ENCODE results near the gene YJEFN3. TPM values are rescaled to one million over a fixed set of nuclear protein-coding genes. Genes with fewer than 3 reads are reported as not detected.

YJEFN3 gene
- total RNA-seq, 1 experiment from 2014 or later = 16.6 TPM

- Histone ChIP-seq H4K20me1 (ENCODE audit: control insufficient read depth, insufficient read depth, insufficient read length) (no peaks in the 10 kb centered on the region), H3T11ph (ENCODE audit: low read length) (no peak overlapping the region), H2BK120ac (ENCODE audit: low read depth, low read length, poor library complexity, severe bottlenecking) (no peak overlapping the region), H2BK20ac (ENCODE audit: low read depth, low read length, poor library complexity, severe bottlenecking) (no peak overlapping the region), H3K79me1 (ENCODE audit: insufficient read depth, low read depth, low read length, poor library complexity, severe bottlenecking) (no peaks in the 10 kb centered on the region), H3K4ac (ENCODE audit: low read depth, low read length) (no peak overlapping the region), H3K27me3 (ENCODE audit: insufficient read depth, low read length) (no peaks in the 10 kb centered on the region), H4K5ac (ENCODE audit: insufficient read length, low read depth, low read length) (no peak overlapping the region), H2AK5ac (ENCODE audit: insufficient read length, low read length) (no peak overlapping the region), H3K14ac (ENCODE audit: insufficient read depth, low read length) (no peak overlapping the region), H3K4me2 (ENCODE audit: insufficient read depth, insufficient read length, low read length) (no peak overlapping the region), H4K91ac (ENCODE audit: insufficient read length, low read depth, low read length) (no peak overlapping the region), H3K18ac (ENCODE audit: insufficient read length, low read depth, low read length) (no peak overlapping the region), H3K79me2 (ENCODE audit: insufficient read depth, low read length) (no peaks in the 10 kb centered on the region), H2BK12ac (ENCODE audit: insufficient read length, low read depth, low read length) (no peak overlapping the region), H3K23me2 (ENCODE audit: insufficient read length, low read depth, low read length, poor library complexity, severe bottlenecking) (no peaks in the 10 kb centered on the region), H3K9me3 (ENCODE audit: control insufficient read depth, low read depth, low read length) (no peaks in the 10 kb centered on the region), H3K23ac (ENCODE audit: insufficient read length, low read depth, low read length) (no peak overlapping the region), H3K56ac (ENCODE audit: insufficient read length, low read depth, low read length) (no peak overlapping the region), H3K4me1 (ENCODE audit: insufficient read depth, low read length) (no peaks in the 10 kb centered on the region), H2AFZ (ENCODE audit: low read length) (no peak overlapping the region), H3K9ac (ENCODE audit: extremely low read depth, insufficient read length, low read length) (no peak overlapping the region), H2BK5ac (ENCODE audit: insufficient read length, low read length) (no peak overlapping the region), H4K8ac (replicated peaks; ENCODE audit: insufficient read length, low read depth, low read length) (no peak overlapping the region), H3K27ac (ENCODE audit: insufficient read length, low read depth, low read length) (no peak overlapping the region), H2BK15ac (ENCODE audit: low read depth, low read length) (no peak overlapping the region)
- no peak for TF ChIP-seq CTCF (conservative IDR thresholded peaks at IDR 0.05)
- H3K9me3 Mint-ChIP-seq = no peaks in the 10 kb centered on the region
- no peaks in the 10 kb centered on the region; the same call in 1 of the 2 replicates for H3K27me3 Mint-ChIP-seq (ENCODE audit: low read depth)
- no peak for DNase-seq
- H3K4me3 Mint-ChIP-seq = no peak overlapping the region
- H3K36me3 Mint-ChIP-seq (ENCODE audit: insufficient read depth in 1 of 3, low read depth in 3 of 3) = peaks cover 37 to 93% (median 86%) of the 10 kb centered on the region in 3 experiments
- no peak overlapping the region for H3K27ac Mint-ChIP-seq
- no CpG with 5 or more reads among the region's 34 CpGs for WGBS (ENCODE audit: extremely low coverage, insufficient read length, low lambda C conversion rate)
- no peaks in the 10 kb centered on the region for H3K4me1 Mint-ChIP-seq
These were observed 27.6 kb upstream of the YJEFN3 start for GRCh38 chr19:19500975-19501644.

Measured in H9 (cell line).